ENCODE data around the gene POLD1. TPM values are rescaled to one million over a fixed set of nuclear protein-coding genes. Genes with fewer than 3 reads are reported as not detected.

The POLD1 gene
- total and polyA plus RNA-seq, 4 donors, result 7.5 to 57.1 (median 8.2) TPM

DNA sequence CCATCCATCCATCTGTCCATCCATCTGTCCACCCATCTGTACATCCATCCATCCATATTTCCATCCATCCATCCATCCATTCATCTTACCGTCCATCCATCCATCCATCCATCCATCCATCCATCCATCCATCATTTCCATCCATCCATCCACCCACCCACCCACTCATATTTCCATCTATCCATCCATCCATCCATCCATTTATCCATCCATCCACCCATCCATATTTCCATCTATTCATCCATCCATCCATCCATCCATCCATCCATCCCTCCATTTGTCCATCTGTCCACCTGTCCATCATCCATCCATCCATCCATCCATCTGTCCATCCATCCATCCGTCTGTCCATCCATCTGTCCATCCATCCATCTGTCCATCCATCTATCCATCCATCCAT, 71.8 kb downstream of the POLD1 start:
- H3K4me1 ChIP-seq (ENCODE audit: control insufficient read depth in 4 of 4, insufficient read depth in 4 of 4, low read length in 3 of 4), result no peaks in the 10 kb centered on the region
- H3K4me3 ChIP-seq (ENCODE audit: low read depth in 1 of 3, low read length in 3 of 3), result no peak overlapping the region
- H3K9me3 ChIP-seq (ENCODE audit: control insufficient read depth in 4 of 4, low read length in 3 of 4), result no peaks in the 10 kb centered on the region
- no peak overlapping the region for H3K27ac ChIP-seq (ENCODE audit: low read depth in 1 of 2, low read length in 2 of 2)
- WGBS, result 71% methylated on average over 2 of the region's 2 CpGs
- TF ChIP-seq EGR1 (IDR thresholded peaks at IDR 0.05; ENCODE audit: low read depth in 2 of 2), result no peak
- TF ChIP-seq SP1 (IDR thresholded peaks at IDR 0.05), result no peak
- no peak for TF ChIP-seq GABPA (IDR thresholded peaks at IDR 0.05 in 1 of 2, conservative IDR thresholded peaks at IDR 0.05 in 1 of 2)
- TF ChIP-seq REST (IDR thresholded peaks at IDR 0.05), result no peak
- no peak for TF ChIP-seq FOXA1 (IDR thresholded peaks at IDR 0.05)
- no peak for TF ChIP-seq RAD21 (IDR thresholded peaks at IDR 0.05)
- no peak for TF ChIP-seq ZBTB33 (IDR thresholded peaks at IDR 0.05)
- no peak for TF ChIP-seq RXRA (IDR thresholded peaks at IDR 0.05)
- no peak for TF ChIP-seq TAF1 (conservative IDR thresholded peaks at IDR 0.05)
- TF ChIP-seq YY1 (IDR thresholded peaks at IDR 0.05), result no peak
- TF ChIP-seq, protein P1, sequence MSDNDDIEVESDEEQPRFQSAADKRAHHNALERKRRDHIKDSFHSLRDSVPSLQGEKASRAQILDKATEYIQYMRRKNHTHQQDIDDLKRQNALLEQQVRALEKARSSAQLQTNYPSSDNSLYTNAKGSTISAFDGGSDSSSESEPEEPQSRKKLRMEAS (IDR thresholded peaks at IDR 0.05), result no peak
- TF ChIP-seq HNF4G (IDR thresholded peaks at IDR 0.05), result no peak
- TF ChIP-seq ATF3 (IDR thresholded peaks at IDR 0.05), result no peak
- TF ChIP-seq JUND (IDR thresholded peaks at IDR 0.05), result no peak
- no peak for TF ChIP-seq NR2F2 (IDR thresholded peaks at IDR 0.05)
- peaks cover 0 to 2% (median 0%) of the 10 kb centered on the region in 4 donors for H3K27me3 ChIP-seq (ENCODE audit: control insufficient read depth in 4 of 4, insufficient read depth in 4 of 4, low read length in 3 of 4)
- no peaks in the 10 kb centered on the region for H3K36me3 ChIP-seq (ENCODE audit: control insufficient read depth in 4 of 4, insufficient read depth in 3 of 4, low read depth in 1 of 4, low read length in 3 of 4)
- H3K9ac ChIP-seq (ENCODE audit: low read depth in 1 of 2, low read length in 2 of 2), result no peak overlapping the region
- DNase-seq (ENCODE audit: low spot score), result no peak

DNA sequence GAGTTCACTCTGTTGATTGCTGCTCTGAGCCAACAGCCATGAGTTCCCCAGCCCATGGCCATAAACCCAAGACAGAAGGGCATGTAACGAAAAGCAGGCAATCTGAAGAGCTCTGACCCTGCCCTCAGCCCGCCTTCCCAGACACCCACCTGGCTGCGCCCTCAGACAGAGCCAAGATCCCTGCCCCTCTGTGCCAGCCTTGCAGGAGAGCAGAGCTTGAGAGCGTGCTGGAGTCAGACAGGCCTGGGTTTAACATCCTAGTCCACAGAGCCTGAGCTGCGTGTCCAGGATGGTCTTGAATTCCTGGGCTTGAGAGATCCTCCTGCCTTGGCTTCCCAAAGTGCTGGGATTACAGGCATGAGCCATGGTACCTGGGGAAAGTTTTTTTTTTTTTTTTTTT, 73.2 kb downstream of the POLD1 start:
- no peaks in the 10 kb centered on the region for H3K36me3 ChIP-seq (ENCODE audit: control insufficient read depth in 4 of 4, insufficient read depth in 3 of 4, low read depth in 1 of 4, low read length in 3 of 4)
- no peak overlapping the region for H3K9ac ChIP-seq (ENCODE audit: low read depth in 1 of 2, low read length in 2 of 2)
- H3K9me3 ChIP-seq (ENCODE audit: control insufficient read depth in 4 of 4, low read length in 3 of 4), result no peaks in the 10 kb centered on the region
- no peak overlapping the region for H3K4me3 ChIP-seq (ENCODE audit: low read depth in 1 of 3, low read length in 3 of 3)
- 85% methylated on average over 5 of the region's 5 CpGs for WGBS
- no peak for DNase-seq (ENCODE audit: low spot score)
- peaks cover 0 to 2% (median 0%) of the 10 kb centered on the region in 4 donors for H3K27me3 ChIP-seq (ENCODE audit: control insufficient read depth in 4 of 4, insufficient read depth in 4 of 4, low read length in 3 of 4)
- H3K4me1 ChIP-seq (ENCODE audit: control insufficient read depth in 4 of 4, insufficient read depth in 4 of 4, low read length in 3 of 4), result no peaks in the 10 kb centered on the region
- H3K27ac ChIP-seq (ENCODE audit: low read depth in 1 of 2, low read length in 2 of 2), result no peak overlapping the region
- no peak for TF ChIP-seq FOXA1 (IDR thresholded peaks at IDR 0.05)
- TF ChIP-seq, protein P1 (IDR thresholded peaks at IDR 0.05), result no peak
- no peak for TF ChIP-seq SP1 (IDR thresholded peaks at IDR 0.05)
- no peak for TF ChIP-seq ZBTB33 (IDR thresholded peaks at IDR 0.05)
- TF ChIP-seq CTCF (IDR thresholded peaks at IDR 0.05; ENCODE audit: low read depth, low read length, missing input control), result no peak
- no peak for TF ChIP-seq EGR1 (IDR thresholded peaks at IDR 0.05; ENCODE audit: low read depth in 2 of 2)
- TF ChIP-seq ATF3 (IDR thresholded peaks at IDR 0.05), result no peak
- no peak for TF ChIP-seq REST (IDR thresholded peaks at IDR 0.05)
- no peak for TF ChIP-seq RAD21 (IDR thresholded peaks at IDR 0.05)
- no peak for TF ChIP-seq RXRA (IDR thresholded peaks at IDR 0.05)
- no peak for TF ChIP-seq YY1 (IDR thresholded peaks at IDR 0.05)
- TF ChIP-seq JUND (IDR thresholded peaks at IDR 0.05), result no peak
- no peak for TF ChIP-seq NR2F2 (IDR thresholded peaks at IDR 0.05)

Measured in liver (tissue), 9 donors.